Urinary bladder (tissue), 4 donors: ENCODE results near the gene BMP6. TPM values are rescaled to one million over a fixed set of nuclear protein-coding genes. Genes with fewer than 3 reads are reported as not detected.
"Not testable (repeated sequence)": the region's sequence is repeated elsewhere in the genome, so short reads cannot be mapped to it uniquely, and the experiment has no call there.

Experiments used
- DNase-seq: peaks from one replicate; pipeline ENCODE4 v3.0.0-alpha.2; 2015; ENCODE audit errors: extremely low spot score
- H3K27ac ChIP-seq: one replicate; pipeline ENCODE4 v1.5.1; 2013; ENCODE audit warnings: low read depth, mild to moderate bottlenecking, moderate library complexity
- H3K36me3 ChIP-seq: one replicate; pipeline ENCODE4 v1.6.1; 2013; ENCODE audit warnings: mild to moderate bottlenecking, moderate library complexity; ENCODE audit not compliant: insufficient read depth
- H3K4me1 ChIP-seq: one replicate; pipeline ENCODE4 v1.6.1; 2013; ENCODE audit warnings: mild to moderate bottlenecking, moderate library complexity; ENCODE audit not compliant: insufficient read depth
- H3K4me3 ChIP-seq: one replicate; pipeline ENCODE4 v1.5.1; 2013; ENCODE audit warnings: low read depth, low read length
- WGBS: extraction: QIAGEN DNeasy Blood & Tissue Kit; methylation state at CpG from one replicate; pipeline ENCODE4 v1.1.7; 2013; 5-methylcytosine and 5-hydroxymethylcytosine counted together
- polyA plus RNA-seq: library from polyadenylated mRNA; stranded (reverse); fragments of 200-250 nt; gene quantifications from one replicate; pipeline ENCODE4 v1.2.3, GENCODE V29; 2013
- total RNA-seq: library from RNA; depleted of rRNA; stranded (reverse); fragments of >200 nt; gene quantifications from one replicate; pipeline ENCODE4 v1.2.3, GENCODE V29; 2014
- donor health status: healthy with polysubstance abuse.
- donor health status: healthy.

The BMP6 gene
- total and polyA plus RNA-seq, 2 donors = 3.8 to 11.7 TPM

GRCh38 chr6:7798751-7799150 lies 72.9 kb downstream of the BMP6 start:
- no peak overlapping the region for H3K27ac ChIP-seq
- WGBS = 89% methylated on average over 6 of the region's 6 CpGs

GRCh38 chr6:7802662-7803061 lies 76.8 kb downstream of the BMP6 start:
- H3K36me3 ChIP-seq = no peaks in the 10 kb centered on the region

More at GRCh38 chr6:7798751-7799150, 72.9 kb downstream of the BMP6 start:
- Histone ChIP-seq H3K4me3 (no peak overlapping the region), H3K36me3 (no peaks in the 10 kb centered on the region), H3K4me1 (no peaks in the 10 kb centered on the region)
- DNase-seq = no peak

GRCh38 chr6:7803214-7803613 lies 77.3 kb downstream of the BMP6 start:
- Histone ChIP-seq H3K4me1 (no peaks in the 10 kb centered on the region), H3K27ac (no peak overlapping the region), H3K36me3 (no peaks in the 10 kb centered on the region), H3K4me3 (no peak overlapping the region)
- 93% methylated on average over 3 of the region's 3 CpGs for WGBS
- no peak for DNase-seq

More at GRCh38 chr6:7802662-7803061, 76.8 kb downstream of the BMP6 start:
- no peak for DNase-seq
- Histone ChIP-seq H3K27ac (no peak overlapping the region), H3K4me3 (no peak overlapping the region), H3K4me1 (no peaks in the 10 kb centered on the region)
- WGBS = 95% methylated on average over 3 of the region's 3 CpGs

- Histone ChIP-seq H3K36me3 (no peaks in the 10 kb centered on the region), H3K4me1 (no peaks in the 10 kb centered on the region), H3K27ac (no peak overlapping the region), H3K4me3 (no peak overlapping the region)
- 53% methylated on average over 11 of the region's 11 CpGs for WGBS
- no peak for DNase-seq
Observed at GRCh38 chr6:7805078-7805849, 79.4 kb downstream of the BMP6 start.

GRCh38 chr6:7805850-7806214 lies 79.9 kb downstream of the BMP6 start:
- 42% methylated on average over 6 of the region's 6 CpGs for WGBS

GRCh38 chr6:7806711-7807110 lies 80.8 kb downstream of the BMP6 start:
- H3K36me3 ChIP-seq = no peaks in the 10 kb centered on the region
- H3K27ac ChIP-seq = no peak overlapping the region
- H3K4me3 ChIP-seq = no peak overlapping the region
- H3K4me1 ChIP-seq = no peaks in the 10 kb centered on the region
- no peak for DNase-seq
- 89% methylated on average over 1 of the region's 1 CpG for WGBS

More at GRCh38 chr6:7805850-7806214, 79.9 kb downstream of the BMP6 start:
- H3K4me1 ChIP-seq = no peaks in the 10 kb centered on the region
- no peaks in the 10 kb centered on the region for H3K36me3 ChIP-seq
- H3K4me3 ChIP-seq = no peak overlapping the region
- H3K27ac ChIP-seq = no peak overlapping the region
- DNase-seq = no peak

- no peaks in the 10 kb centered on the region for H3K36me3 ChIP-seq
- 46% methylated on average over 7 of the region's 7 CpGs for WGBS
- H3K27ac ChIP-seq = no peak overlapping the region
- H3K4me1 ChIP-seq = no peaks in the 10 kb centered on the region
- H3K4me3 ChIP-seq = no peak overlapping the region
- no peak for DNase-seq
Observed at GRCh38 chr6:7809346-7809745, 83.4 kb downstream of the BMP6 start.

GRCh38 chr6:7811441-7811840 lies 85.5 kb downstream of the BMP6 start:
- H3K4me1 ChIP-seq = no peaks in the 10 kb centered on the region
- H3K36me3 ChIP-seq = no peaks in the 10 kb centered on the region
- H3K4me3 ChIP-seq = no peak overlapping the region
- whole genome bisulfite sequencing = 79% methylated on average over 9 of the region's 9 CpGs
- DNase-seq = no peak
- H3K27ac ChIP-seq = no peak overlapping the region

GRCh38 chr6:7812623-7813022 lies 86.7 kb downstream of the BMP6 start:
- WGBS = 72% methylated on average over 2 of the region's 2 CpGs
- H3K4me1 ChIP-seq = no peaks in the 10 kb centered on the region

GRCh38 chr6:7813193-7813592 lies 87.3 kb downstream of the BMP6 start:
- 97% methylated on average over 1 of the region's 1 CpG for WGBS
- no peak for DNase-seq
- H3K4me1 ChIP-seq = no peaks in the 10 kb centered on the region
- no peaks in the 10 kb centered on the region for H3K36me3 ChIP-seq
- no peak overlapping the region for H3K27ac ChIP-seq
- H3K4me3 ChIP-seq = no peak overlapping the region

More at GRCh38 chr6:7812623-7813022, 86.7 kb downstream of the BMP6 start:
- no peak for DNase-seq
- Histone ChIP-seq H3K36me3 (no peaks in the 10 kb centered on the region), H3K4me3 (no peak overlapping the region), H3K27ac (no peak overlapping the region)

- no peaks in the 10 kb centered on the region for H3K4me1 ChIP-seq
- no peaks in the 10 kb centered on the region for H3K36me3 ChIP-seq
- no peak overlapping the region for H3K4me3 ChIP-seq
- no peak for DNase-seq
- H3K27ac ChIP-seq = no peak overlapping the region
- 91% methylated on average over 3 of the region's 3 CpGs for WGBS
Observed at GRCh38 chr6:7813704-7814103, 87.8 kb downstream of the BMP6 start.

GRCh38 chr6:7815716-7816115 lies 89.8 kb downstream of the BMP6 start:
- WGBS = 72% methylated on average over 5 of the region's 5 CpGs
- H3K27ac ChIP-seq = no peak overlapping the region
- no peaks in the 10 kb centered on the region for H3K4me1 ChIP-seq
- no peak overlapping the region for H3K4me3 ChIP-seq
- DNase-seq = no peak
- no peaks in the 10 kb centered on the region for H3K36me3 ChIP-seq

GRCh38 chr6:7817184-7817583 lies 91.3 kb downstream of the BMP6 start:
- H3K27ac ChIP-seq, H3K36me3 ChIP-seq, H3K4me3 ChIP-seq, DNase-seq, H3K4me1 ChIP-seq: not testable (repeated sequence)
- 89% methylated on average over 5 of the region's 5 CpGs for WGBS

GRCh38 chr6:7818257-7819214 lies 92.6 kb downstream of the BMP6 start:
- 65% methylated on average over 13 of the region's 13 CpGs for WGBS
- no peaks in the 10 kb centered on the region for H3K4me1 ChIP-seq
- no peak overlapping the region for H3K4me3 ChIP-seq
- H3K36me3 ChIP-seq = no peaks in the 10 kb centered on the region
- H3K27ac ChIP-seq = no peak overlapping the region
- DNase-seq = no peak
